Measurements from ENCODE around the gene PDE5A.

Gene PDE5A

DNA sequence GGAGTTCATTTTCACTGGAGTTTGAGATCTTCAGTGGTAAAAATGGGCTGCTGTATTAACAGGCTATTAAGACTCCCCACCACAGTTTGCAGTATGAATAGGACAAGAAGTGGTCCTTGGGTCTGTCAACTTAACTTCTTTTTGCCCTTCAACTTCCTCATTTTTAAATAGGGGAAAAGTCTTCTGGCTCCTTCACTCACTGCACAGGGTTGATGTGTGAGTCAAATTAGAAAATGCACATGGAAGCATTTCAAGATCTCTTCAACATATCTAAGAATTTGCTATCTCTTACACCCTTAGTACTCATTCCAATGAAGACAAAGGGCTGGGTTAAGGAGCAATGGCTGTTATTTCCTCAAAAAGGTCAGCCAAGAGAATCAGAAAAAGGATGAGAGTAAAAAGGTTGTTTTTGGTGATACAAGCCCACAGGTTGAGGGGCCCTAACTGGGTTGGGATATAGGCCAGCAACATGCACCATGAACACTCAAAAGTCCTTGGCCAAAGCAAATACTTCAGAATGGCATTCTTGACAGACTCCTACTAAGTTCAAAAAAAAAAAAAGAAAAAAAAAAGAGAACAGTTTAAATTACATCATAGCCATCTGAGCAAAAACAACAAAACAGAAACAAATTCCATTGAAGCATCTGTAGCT is 13.4 kb downstream of the PDE5A start:
- Histone ChIP-seq H3K4me1 (ENCODE audit: control insufficient read depth, low read depth, low read length) (no peaks in the 10 kb centered on the region), H3K9ac (ENCODE audit: low read length) (no peak overlapping the region), H3K4ac (ENCODE audit: low read depth, low read length) (no peak overlapping the region), H3K56ac (ENCODE audit: low read length) (no peak overlapping the region), H2BK15ac (replicated peaks; ENCODE audit: low read depth) (no peak overlapping the region), H2AK5ac (ENCODE audit: low read length) (no peak overlapping the region), H4K8ac (ENCODE audit: low read depth, low read length) (no peak overlapping the region), H4K5ac (ENCODE audit: low read length) (no peak overlapping the region), H3K79me2 (ENCODE audit: control insufficient read depth, insufficient read depth, low read length) (peaks cover 5% of the 10 kb centered on the region), H2BK5ac (ENCODE audit: low read length) (no peak overlapping the region), H3K79me1 (ENCODE audit: low read length) (peaks cover 8% of the 10 kb centered on the region), H3K36me3 (ENCODE audit: control insufficient read depth, insufficient read depth, low read length) (no peaks in the 10 kb centered on the region), H2BK120ac (ENCODE audit: low read depth, low read length) (no peak overlapping the region), H3K27me3 (ENCODE audit: insufficient read depth, low read length, poor library complexity) (no peaks in the 10 kb centered on the region), H3K4me3 (ENCODE audit: low read length) (no peak overlapping the region), H3K27ac (ENCODE audit: low read depth, low read length) (no peak overlapping the region), H3K23ac (ENCODE audit: low read length) (no peak overlapping the region), H3K4me2 (ENCODE audit: low read length) (no peak overlapping the region), H3K18ac (ENCODE audit: low read length) (no peak overlapping the region)
- DNase-seq, result no peak

DNA sequence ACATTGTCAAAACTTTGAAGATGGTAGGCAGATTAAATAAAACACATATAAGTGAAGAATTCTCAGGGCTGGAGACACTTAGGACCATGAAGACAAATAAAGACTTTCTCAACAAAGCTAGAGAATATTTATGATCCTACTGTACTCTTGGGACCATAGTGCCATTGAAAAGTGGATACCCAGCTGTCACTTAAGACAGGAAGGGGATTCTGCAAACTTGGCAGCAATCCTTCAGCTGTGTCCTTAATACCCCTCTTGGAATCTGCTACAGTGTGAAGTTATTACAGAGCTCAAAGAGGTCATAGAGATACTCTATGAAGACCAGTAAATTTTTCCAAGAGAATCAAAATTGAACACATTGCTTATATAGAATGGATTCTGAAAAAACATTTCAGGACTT is 24.3 kb downstream of the PDE5A start:
- no peak for DNase-seq
- no peak overlapping the region for H3K27ac ChIP-seq (ENCODE audit: low read depth, low read length)
- no peaks in the 10 kb centered on the region for H3K27me3 ChIP-seq (ENCODE audit: insufficient read depth, low read length, poor library complexity)
- H3K18ac ChIP-seq (ENCODE audit: low read length), result no peak overlapping the region
- H4K8ac ChIP-seq (ENCODE audit: low read depth, low read length), result no peak overlapping the region
- H3K23ac ChIP-seq (ENCODE audit: low read length), result no peak overlapping the region
- H3K36me3 ChIP-seq (ENCODE audit: control insufficient read depth, insufficient read depth, low read length), result no peaks in the 10 kb centered on the region
- H3K4me3 ChIP-seq (ENCODE audit: low read length), result no peak overlapping the region
- H3K4me1 ChIP-seq (ENCODE audit: control insufficient read depth, low read depth, low read length), result no peaks in the 10 kb centered on the region
- H4K5ac ChIP-seq (ENCODE audit: low read length), result no peak overlapping the region
- no peak overlapping the region for H3K4me2 ChIP-seq (ENCODE audit: low read length)
- H2AK5ac ChIP-seq (ENCODE audit: low read length), result no peak overlapping the region
- H2BK120ac ChIP-seq (ENCODE audit: low read depth, low read length), result no peak overlapping the region
- H2BK5ac ChIP-seq (ENCODE audit: low read length), result no peak overlapping the region
- H3K56ac ChIP-seq (ENCODE audit: low read length), result no peak overlapping the region
- no peak overlapping the region for H2BK15ac ChIP-seq (replicated peaks; ENCODE audit: low read depth)
- no peak overlapping the region for H3K9ac ChIP-seq (ENCODE audit: low read length)
- H3K79me2 ChIP-seq (ENCODE audit: control insufficient read depth, insufficient read depth, low read length), result no peaks in the 10 kb centered on the region
- peaks cover 2% of the 10 kb centered on the region for H3K79me1 ChIP-seq (ENCODE audit: low read length)
- H3K4ac ChIP-seq (ENCODE audit: low read depth, low read length), result no peak overlapping the region

DNA sequence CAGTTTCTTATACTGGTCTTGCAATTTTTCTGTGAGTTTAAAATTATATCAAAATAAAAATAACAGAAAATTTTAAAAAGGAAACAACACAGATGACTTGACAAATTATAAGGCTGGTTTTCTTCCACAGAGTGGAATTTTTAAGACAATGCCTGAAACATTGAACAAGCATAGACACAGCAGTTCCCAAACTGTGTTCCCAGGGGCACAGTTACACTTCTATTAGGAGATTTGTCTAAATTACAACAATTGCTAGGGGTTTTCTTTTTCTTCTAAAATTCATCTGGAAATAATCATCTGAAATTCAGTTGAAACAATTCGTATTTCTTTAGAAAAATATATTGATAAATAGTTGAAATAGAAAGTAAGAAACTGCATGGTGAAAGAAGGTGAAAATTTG is 26.2 kb downstream of the PDE5A start:
- no peaks in the 10 kb centered on the region for H3K27me3 ChIP-seq (ENCODE audit: insufficient read depth, low read length, poor library complexity)
- no peak overlapping the region for H2BK15ac ChIP-seq (replicated peaks; ENCODE audit: low read depth)
- no peak overlapping the region for H3K9ac ChIP-seq (ENCODE audit: low read length)
- H3K56ac ChIP-seq (ENCODE audit: low read length), result no peak overlapping the region
- H3K23ac ChIP-seq (ENCODE audit: low read length), result no peak overlapping the region
- no peak overlapping the region for H4K5ac ChIP-seq (ENCODE audit: low read length)
- H3K36me3 ChIP-seq (ENCODE audit: control insufficient read depth, insufficient read depth, low read length), result no peaks in the 10 kb centered on the region
- no peak overlapping the region for H3K4me3 ChIP-seq (ENCODE audit: low read length)
- WGBS (ENCODE audit: extremely low coverage, insufficient coverage, low lambda C conversion rate), result 100% methylated on average over 1 of the region's 1 CpG
- no peak overlapping the region for H3K4ac ChIP-seq (ENCODE audit: low read depth, low read length)
- peaks cover 2% of the 10 kb centered on the region for H3K79me1 ChIP-seq (ENCODE audit: low read length)
- H4K8ac ChIP-seq (ENCODE audit: low read depth, low read length), result no peak overlapping the region
- H3K18ac ChIP-seq (ENCODE audit: low read length), result no peak overlapping the region
- H3K4me1 ChIP-seq (ENCODE audit: control insufficient read depth, low read depth, low read length), result no peaks in the 10 kb centered on the region
- no peak overlapping the region for H2AK5ac ChIP-seq (ENCODE audit: low read length)
- no peak overlapping the region for H2BK5ac ChIP-seq (ENCODE audit: low read length)
- H3K4me2 ChIP-seq (ENCODE audit: low read length), result no peak overlapping the region
- no peak overlapping the region for H3K27ac ChIP-seq (ENCODE audit: low read depth, low read length)
- H2BK120ac ChIP-seq (ENCODE audit: low read depth, low read length), result no peak overlapping the region
- no peaks in the 10 kb centered on the region for H3K79me2 ChIP-seq (ENCODE audit: control insufficient read depth, insufficient read depth, low read length)
- DNase-seq, result no peak

DNA sequence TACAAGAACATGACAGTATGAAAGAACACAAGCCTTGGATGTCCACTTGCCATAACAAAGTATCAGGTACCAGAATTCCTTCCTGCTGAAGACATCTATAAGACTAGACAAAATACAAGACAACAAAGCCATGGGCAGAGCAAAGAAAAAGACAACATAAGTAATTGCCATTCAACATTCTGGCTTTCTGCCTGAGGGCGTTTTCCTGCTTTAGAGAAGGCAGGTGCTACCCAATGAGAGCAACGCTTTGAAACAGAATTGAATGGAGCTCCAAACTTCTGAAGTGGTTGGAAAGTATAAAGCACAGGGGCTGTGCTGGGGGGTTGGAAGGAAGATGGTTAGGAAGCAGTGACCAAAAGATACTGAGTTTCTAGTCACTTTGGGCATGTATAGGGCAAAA is 30.1 kb downstream of the PDE5A start:
- no peaks in the 10 kb centered on the region for H3K4me1 ChIP-seq (ENCODE audit: control insufficient read depth, low read depth, low read length)
- peak; percentile 42 for DNase-seq
- no CpG with 5 or more reads among the region's 2 CpGs for WGBS (ENCODE audit: extremely low coverage, insufficient coverage, low lambda C conversion rate)

DNA sequence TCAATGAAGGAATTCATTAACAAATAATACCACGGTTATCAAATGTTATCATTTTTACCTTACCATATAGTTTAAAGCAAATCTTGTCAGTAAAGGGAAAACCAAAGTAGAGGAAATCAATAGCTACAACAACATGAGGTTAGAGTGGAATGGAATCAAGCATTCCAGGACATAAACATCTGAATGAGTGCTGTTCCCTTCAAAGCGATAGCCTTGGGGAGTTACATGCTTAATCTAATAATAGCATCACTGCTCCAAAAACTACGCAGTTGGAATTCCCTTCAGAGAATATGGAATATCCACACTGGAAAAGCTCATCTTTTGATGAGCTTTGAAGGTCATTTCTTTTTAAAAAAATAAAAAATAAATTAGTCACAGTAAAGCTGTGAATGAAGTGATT is 31.2 kb downstream of the PDE5A start:
- WGBS (ENCODE audit: extremely low coverage, insufficient coverage, low lambda C conversion rate), result no CpG with 5 or more reads among the region's 3 CpGs
- H4K5ac ChIP-seq (ENCODE audit: low read length), result no peak overlapping the region
- no peak overlapping the region for H3K4me3 ChIP-seq (ENCODE audit: low read length)
- H3K56ac ChIP-seq (ENCODE audit: low read length), result no peak overlapping the region
- H2BK120ac ChIP-seq (ENCODE audit: low read depth, low read length), result no peak overlapping the region
- no peak overlapping the region for H3K27ac ChIP-seq (ENCODE audit: low read depth, low read length)
- H2BK15ac ChIP-seq (replicated peaks; ENCODE audit: low read depth), result no peak overlapping the region
- H3K9ac ChIP-seq (ENCODE audit: low read length), result no peak overlapping the region
- no peak overlapping the region for H2AK5ac ChIP-seq (ENCODE audit: low read length)
- H3K4ac ChIP-seq (ENCODE audit: low read depth, low read length), result no peak overlapping the region
- DNase-seq, result peak; percentile 42
- H3K23ac ChIP-seq (ENCODE audit: low read length), result no peak overlapping the region
- no peaks in the 10 kb centered on the region for H3K4me1 ChIP-seq (ENCODE audit: control insufficient read depth, low read depth, low read length)
- no peak overlapping the region for H2BK5ac ChIP-seq (ENCODE audit: low read length)
- H3K79me2 ChIP-seq (ENCODE audit: control insufficient read depth, insufficient read depth, low read length), result no peaks in the 10 kb centered on the region
- H3K4me2 ChIP-seq (ENCODE audit: low read length), result no peak overlapping the region
- no peak overlapping the region for H3K18ac ChIP-seq (ENCODE audit: low read length)
- H3K79me1 ChIP-seq (ENCODE audit: low read length), result peaks cover 2% of the 10 kb centered on the region
- no peaks in the 10 kb centered on the region for H3K36me3 ChIP-seq (ENCODE audit: control insufficient read depth, insufficient read depth, low read length)
- H4K8ac ChIP-seq (ENCODE audit: low read depth, low read length), result no peak overlapping the region
- H3K27me3 ChIP-seq (ENCODE audit: insufficient read depth, low read length, poor library complexity), result no peaks in the 10 kb centered on the region

More for the DNA sequence above, 30.1 kb downstream of the PDE5A start:
- Histone ChIP-seq H2BK15ac (replicated peaks; ENCODE audit: low read depth) (no peak overlapping the region), H4K5ac (ENCODE audit: low read length) (no peak overlapping the region), H2AK5ac (ENCODE audit: low read length) (no peak overlapping the region), H3K36me3 (ENCODE audit: control insufficient read depth, insufficient read depth, low read length) (no peaks in the 10 kb centered on the region), H3K79me2 (ENCODE audit: control insufficient read depth, insufficient read depth, low read length) (no peaks in the 10 kb centered on the region), H3K27me3 (ENCODE audit: insufficient read depth, low read length, poor library complexity) (no peaks in the 10 kb centered on the region), H3K4me3 (ENCODE audit: low read length) (no peak overlapping the region), H2BK120ac (ENCODE audit: low read depth, low read length) (no peak overlapping the region), H3K56ac (ENCODE audit: low read length) (no peak overlapping the region), H2BK5ac (ENCODE audit: low read length) (no peak overlapping the region), H3K4ac (ENCODE audit: low read depth, low read length) (no peak overlapping the region), H3K79me1 (ENCODE audit: low read length) (peaks cover 2% of the 10 kb centered on the region), H3K18ac (ENCODE audit: low read length) (no peak overlapping the region), H3K9ac (ENCODE audit: low read length) (no peak overlapping the region), H3K27ac (ENCODE audit: low read depth, low read length) (no peak overlapping the region), H3K23ac (ENCODE audit: low read length) (no peak overlapping the region), H4K8ac (ENCODE audit: low read depth, low read length) (no peak overlapping the region), H3K4me2 (ENCODE audit: low read length) (no peak overlapping the region)

DNA sequence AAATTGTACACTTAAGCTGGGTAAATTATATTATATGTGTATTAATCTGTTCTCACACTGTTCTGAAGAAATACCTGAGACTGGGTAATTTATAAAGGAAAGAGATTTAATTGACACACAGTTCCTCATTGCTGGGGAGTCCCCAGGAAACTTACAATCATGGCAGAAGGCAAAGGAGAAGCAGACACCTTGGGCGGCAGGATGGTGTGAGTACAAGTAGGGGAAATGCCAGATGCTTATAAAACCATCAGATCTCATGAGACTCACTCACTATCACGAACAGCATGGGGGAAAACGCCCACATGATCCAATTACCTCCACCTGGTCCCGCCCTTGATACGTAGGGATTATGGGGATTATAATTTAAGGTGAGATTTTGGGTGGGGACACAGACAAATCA is 34.9 kb downstream of the PDE5A start:
- H3K27me3 ChIP-seq (ENCODE audit: insufficient read depth, low read length, poor library complexity), result no peaks in the 10 kb centered on the region
- H3K4me3 ChIP-seq (ENCODE audit: low read length), result no peak overlapping the region
- no peak overlapping the region for H2BK120ac ChIP-seq (ENCODE audit: low read depth, low read length)
- no peak overlapping the region for H3K27ac ChIP-seq (ENCODE audit: low read depth, low read length)
- no peaks in the 10 kb centered on the region for H3K36me3 ChIP-seq (ENCODE audit: control insufficient read depth, insufficient read depth, low read length)
- no peak overlapping the region for H3K18ac ChIP-seq (ENCODE audit: low read length)
- H3K9ac ChIP-seq (ENCODE audit: low read length), result no peak overlapping the region
- H2AK5ac ChIP-seq (ENCODE audit: low read length), result no peak overlapping the region
- DNase-seq, result peak; percentile 24
- H3K4ac ChIP-seq (ENCODE audit: low read depth, low read length), result no peak overlapping the region
- no peaks in the 10 kb centered on the region for H3K79me2 ChIP-seq (ENCODE audit: control insufficient read depth, insufficient read depth, low read length)
- H3K4me2 ChIP-seq (ENCODE audit: low read length), result no peak overlapping the region
- no CpG with 5 or more reads among the region's 5 CpGs for WGBS (ENCODE audit: extremely low coverage, insufficient coverage, low lambda C conversion rate)
- no peaks in the 10 kb centered on the region for H3K4me1 ChIP-seq (ENCODE audit: control insufficient read depth, low read depth, low read length)
- H4K8ac ChIP-seq (ENCODE audit: low read depth, low read length), result no peak overlapping the region
- H3K56ac ChIP-seq (ENCODE audit: low read length), result no peak overlapping the region
- H3K79me1 ChIP-seq (ENCODE audit: low read length), result no peaks in the 10 kb centered on the region
- no peak overlapping the region for H3K23ac ChIP-seq (ENCODE audit: low read length)
- H2BK15ac ChIP-seq (replicated peaks; ENCODE audit: low read depth), result no peak overlapping the region
- no peak overlapping the region for H2BK5ac ChIP-seq (ENCODE audit: low read length)
- H4K5ac ChIP-seq (ENCODE audit: low read length), result no peak overlapping the region

Data from mesendoderm (in vitro differentiated cells).